Gastrocnemius medialis (tissue), 4 donors: ENCODE results near the gene PERCC1.

ENCODE experiments used
- CTCF ChIP-seq, 5 experiments: fragments of 450-650 bp in 3 of 5; fragments of 200-600 bp in 2 of 5; sonication (generic) in 2 of 5; IDR thresholded peaks in 4 of 5; conservative IDR thresholded peaks in 1 of 5; 1 replicate in 4 of 5; 2 replicates in 1 of 5; pipeline ENCODE4 v1.5.1; 2016 to 2019; ENCODE audit warnings: antibody characterized with exemption in 5 of 5, mild to moderate bottlenecking in 3 of 5, moderate library complexity in 3 of 5
- POLR2A ChIP-seq, 2 donors: fragments of 450-650 bp; IDR thresholded peaks; one replicate each; pipeline ENCODE4 v1.6.1; 2017; ENCODE audit warnings: antibody characterized with exemption in 2 of 2, mild to moderate bottlenecking in 2 of 2, moderate library complexity in 2 of 2

- TF ChIP-seq CTCF (IDR thresholded peaks at IDR 0.05 in 4 of 5, conservative IDR thresholded peaks at IDR 0.05 in 1 of 5) (no peak), POLR2A (IDR thresholded peaks at IDR 0.05) (no peak)
Observed at GRCh38 chr16:1424028-1424427, 6.8 kb upstream of the PERCC1 start.
